Glomerular visceral epithelial cell (primary cell): ENCODE results near the gene IDH1.
"Not testable (repeated sequence)": the region's sequence is repeated elsewhere in the genome, so short reads cannot be mapped to it uniquely, and the experiment has no call there.

ENCODE experiments used
- DNase-seq: peaks from one replicate; pipeline ENCODE4 v3.0.0-alpha.2; 2016; ENCODE audit errors: extremely low spot score

Gene IDH1

DNA sequence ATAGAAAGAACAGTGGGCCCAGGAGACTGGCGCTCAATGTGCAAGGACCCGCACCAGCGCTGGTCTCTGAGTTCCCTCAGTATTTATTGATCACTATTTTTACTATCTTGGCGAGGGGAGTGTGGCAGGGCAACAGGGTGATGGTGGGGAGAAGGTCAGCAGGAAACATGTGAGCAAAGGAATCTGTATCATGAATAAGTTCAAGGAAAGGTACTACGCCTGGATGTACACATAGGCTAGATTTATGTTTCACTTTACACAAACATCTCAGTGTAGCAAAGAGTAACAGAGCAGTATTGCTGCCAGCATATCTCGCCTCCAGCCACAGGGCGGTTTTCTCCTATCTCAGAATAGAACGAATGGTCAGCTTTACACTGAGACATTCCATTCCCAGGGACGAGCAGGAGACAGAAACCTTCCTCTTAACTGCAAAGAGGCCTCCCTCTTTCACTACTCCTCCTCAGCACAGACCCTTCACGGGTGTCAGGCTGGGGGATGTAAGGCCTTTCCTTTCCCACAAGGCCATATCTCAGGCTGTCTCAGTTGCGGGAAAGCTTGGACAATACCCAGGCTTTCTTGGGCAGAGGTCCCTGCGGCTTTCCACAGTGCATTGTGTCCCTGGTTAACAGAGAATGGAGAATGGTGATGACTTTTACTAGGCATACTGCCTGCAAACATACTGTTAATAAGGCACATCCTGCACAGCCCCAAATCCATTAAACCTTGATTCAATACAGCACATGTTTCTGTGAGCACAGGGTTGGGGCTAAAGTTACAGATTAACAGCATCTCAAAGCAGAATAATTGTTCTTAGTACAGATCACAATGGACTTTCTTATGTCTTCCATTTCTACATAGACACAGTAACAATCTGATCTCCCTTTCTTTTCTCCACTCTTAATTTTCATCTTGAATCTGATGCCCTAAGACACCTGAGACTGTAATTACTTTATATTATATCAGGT, 2.3 kb upstream of the IDH1 start:
- not testable (repeated sequence) for DNase-seq

DNA sequence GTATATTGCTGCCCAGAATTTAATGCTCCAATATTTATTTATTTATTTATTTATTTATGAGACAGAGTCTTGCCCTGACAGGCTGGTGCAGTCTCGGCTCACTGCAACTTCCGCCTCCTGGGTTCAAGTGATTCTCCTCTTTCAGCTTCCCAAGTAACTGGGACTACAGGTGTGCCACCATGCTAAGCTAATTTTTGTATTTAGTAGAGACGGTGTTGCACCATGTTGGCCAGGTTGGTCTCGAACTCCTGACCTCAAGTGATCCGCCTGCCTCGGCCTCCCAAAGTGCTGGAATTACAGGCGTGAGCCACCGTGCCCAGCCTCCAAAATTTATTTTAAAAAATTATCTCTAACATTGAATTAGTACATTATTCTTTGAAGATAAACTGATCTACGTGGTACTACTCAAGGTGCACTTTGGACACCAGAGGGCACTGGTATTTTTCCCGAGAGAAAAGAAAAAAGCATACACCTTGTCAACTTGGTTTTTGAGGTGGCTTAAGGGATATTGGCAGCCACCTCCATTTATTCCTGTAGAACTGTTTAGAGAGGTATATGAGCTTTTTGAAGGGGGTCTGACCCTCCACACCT, 1.4 kb upstream of the IDH1 start:
- no peak for DNase-seq

DNA sequence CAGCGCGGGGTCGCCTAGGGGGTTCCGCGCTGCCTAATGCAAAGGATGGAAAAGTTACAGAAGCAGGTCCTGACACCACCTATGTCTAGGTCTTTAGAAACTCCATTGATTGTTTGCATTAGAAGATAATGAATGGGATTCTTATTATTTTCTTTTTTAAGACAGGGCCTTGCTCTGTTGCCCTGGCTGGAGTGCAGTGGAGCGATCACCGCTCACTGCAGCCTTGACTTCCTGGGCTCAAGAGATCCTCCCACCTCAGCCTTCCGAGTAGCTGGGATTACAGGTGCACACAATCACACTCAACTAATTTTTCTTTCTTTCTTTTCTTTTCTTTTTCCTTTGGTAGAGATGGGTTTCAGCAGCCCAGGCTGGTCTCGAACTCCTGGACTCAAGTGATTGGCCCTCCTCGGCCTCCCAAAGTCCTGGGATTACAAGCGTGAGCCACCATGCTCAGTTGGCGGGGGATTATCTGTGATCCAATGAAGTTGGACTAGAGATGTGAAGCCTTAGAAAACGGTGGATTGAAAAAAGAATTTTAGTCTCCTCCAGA, 761 bp upstream of the IDH1 start:
- DNase-seq, result no peak

DNA sequence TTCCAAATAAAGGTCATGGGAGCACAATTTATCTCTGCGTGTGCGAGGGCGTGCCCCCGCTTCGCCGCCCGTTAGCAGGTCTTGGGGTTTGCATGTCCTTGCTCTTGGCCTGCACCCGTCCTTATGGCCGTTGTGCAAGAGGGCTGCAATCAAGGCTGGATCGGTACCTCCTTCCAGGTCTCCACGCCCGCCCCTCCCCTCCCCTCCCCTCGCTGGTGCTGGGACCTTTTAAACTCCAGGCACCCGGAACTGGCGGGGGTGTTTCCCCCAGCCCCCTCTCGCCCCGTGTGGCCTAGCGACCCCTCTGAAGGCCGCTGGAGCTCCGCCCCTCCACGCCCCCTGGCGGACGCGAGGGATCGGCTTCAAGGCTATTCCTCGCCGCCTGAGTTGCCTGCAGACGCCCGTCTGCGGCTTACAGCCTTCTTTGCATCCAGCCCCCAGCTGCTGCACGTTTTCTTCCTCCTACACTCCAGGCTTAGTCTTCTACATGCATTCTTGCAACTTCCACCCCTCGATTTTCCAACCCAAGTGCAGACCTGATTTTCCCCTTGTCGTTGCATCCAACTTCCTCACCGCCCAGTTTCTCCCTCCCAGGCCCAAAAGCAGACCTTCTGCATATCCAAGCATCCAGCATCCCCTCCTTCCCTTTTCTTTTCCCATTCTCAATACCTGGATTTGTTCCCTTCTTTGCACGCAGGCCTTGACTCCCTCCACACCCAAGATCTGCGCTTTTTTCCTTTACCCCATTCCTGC, 577 bp downstream of the IDH1 start:
- peak; percentile 79 for DNase-seq

DNA sequence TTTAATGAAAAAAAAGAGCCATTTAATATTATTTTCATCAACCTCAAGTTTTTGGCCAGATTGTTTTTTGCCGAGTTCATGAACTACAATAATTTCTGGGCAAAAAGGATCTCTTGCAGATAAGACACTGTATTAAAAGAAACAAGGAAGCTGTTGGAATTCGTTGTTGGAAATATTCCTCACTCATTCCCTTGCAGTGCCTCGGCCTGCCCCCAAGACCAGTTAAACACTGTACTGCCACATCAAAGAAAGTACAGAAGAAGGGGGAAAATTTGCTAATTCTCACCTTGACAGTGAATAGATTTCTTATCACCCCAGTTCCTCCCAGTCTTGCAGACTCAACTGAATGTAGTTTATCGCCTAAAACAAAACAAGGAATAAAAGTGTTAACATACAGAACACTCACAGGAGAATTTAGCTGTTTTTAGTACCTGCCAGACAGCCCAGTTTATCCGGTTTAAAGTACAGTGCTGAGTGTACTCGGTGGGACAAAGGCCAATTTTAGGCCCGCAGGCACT, 1.2 kb downstream of the IDH1 start:
- no peak for DNase-seq

DNA sequence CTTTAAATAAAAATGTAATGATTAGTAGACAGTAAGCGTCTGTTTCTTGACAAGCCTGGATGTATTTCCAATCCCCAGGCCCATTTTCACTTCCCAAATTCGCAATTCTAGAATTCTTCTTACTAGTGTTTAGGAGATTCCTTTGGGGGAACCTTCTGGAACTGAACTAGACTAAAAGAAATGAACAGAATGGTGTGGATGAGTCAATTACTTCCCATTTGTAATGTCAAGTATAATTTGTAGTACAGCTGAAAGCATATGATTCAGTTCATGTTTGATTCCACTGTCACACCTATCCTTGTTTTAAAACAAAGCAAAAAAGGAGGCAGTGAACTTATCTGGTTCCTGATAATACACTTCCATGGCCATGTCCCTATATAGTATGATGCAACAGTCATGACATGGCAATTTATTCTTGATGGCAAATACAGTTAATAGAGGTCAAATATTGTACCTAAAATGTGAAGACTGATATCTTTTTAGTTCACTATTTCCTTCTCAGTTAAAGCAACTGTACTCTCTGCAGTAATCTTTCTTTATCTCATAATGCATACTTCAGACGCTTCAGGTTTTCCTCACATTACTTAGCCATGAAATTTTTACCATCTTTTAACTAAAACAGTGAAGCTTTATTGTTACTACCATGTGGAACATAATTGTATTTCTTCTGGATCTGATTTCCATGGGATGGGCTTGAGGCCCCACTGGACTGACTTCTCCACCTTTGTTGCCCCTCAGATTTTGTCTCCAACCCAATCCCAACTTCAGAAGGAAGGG, 2.0 kb downstream of the IDH1 start:
- no peak for DNase-seq

DNA sequence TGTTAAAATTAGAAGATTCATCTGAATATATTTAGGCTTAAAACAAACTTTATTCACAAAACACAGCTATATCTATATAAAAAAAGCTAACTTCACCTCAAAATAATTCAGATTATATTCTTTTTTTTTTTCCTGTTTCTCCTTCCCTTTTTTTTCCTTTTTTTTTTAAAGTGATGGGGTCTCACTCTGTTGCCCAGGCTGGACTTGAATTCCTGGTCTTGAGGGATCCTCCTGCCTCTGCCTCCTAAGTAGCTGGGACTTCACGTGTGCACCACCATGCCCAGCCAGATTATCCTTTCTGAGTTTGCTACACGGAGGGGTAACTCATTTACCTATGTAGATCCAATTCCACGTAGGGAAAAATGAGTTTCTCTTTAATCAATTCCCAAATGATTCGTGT, 3.8 kb downstream of the IDH1 start:
- DNase-seq, result no peak

DNA sequence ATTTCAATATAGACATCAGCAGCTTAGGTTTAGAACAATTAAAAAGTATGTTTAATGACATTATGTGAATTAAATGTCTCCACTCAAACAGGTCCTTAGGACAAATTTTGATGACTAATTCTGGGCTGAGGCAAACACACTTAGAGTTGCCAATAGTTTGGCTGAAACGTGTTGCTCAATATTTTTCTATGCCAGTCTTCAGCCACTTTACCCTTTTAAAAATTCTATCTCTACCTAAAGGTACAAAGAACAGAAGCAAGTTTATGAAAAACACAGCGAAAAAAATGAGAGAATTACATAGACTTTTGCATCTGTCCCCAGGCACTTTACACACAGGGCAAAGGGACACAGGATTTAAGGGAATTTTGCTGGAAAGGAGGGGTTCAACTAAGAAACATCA, 4.5 kb downstream of the IDH1 start:
- DNase-seq, result no peak

DNA sequence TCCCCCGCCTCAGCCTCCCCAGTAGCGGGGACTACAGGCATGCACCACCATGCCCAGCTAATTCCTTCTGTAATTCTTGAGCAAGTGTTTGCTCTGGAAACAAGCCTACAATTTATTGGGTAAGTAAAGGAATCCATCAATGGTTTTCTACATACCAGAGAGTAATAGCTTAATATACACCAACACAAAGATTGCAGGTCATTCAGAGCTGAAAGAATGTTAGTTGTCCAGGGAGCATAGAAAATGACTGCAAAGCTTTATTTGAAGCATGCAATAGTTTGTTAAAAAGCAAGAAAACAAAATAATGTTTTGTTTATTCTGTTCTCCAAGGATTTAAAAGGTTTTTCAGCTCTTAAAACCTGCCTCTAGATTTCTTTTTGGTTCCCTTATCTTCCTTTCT, 5.6 kb downstream of the IDH1 start:
- no peak for DNase-seq

DNA sequence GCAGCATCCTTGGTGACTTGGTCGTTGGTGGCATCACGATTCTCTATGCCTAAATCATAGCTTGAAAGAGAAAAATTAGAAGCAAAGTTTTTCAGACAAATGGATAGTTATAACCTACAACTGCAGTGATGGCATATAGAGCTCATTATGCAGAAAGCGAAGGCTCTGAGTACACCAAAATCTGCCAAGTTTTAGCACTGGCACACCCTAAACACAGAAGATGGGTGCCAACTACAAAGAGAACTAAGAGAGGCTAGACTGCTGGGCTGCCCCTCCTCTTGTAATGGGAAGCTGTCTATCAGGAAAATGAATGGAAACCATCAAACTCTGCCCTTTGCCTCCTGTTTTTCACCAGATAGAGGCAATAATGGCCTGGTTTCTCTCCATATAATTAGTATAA, 6.3 kb downstream of the IDH1 start:
- DNase-seq, result no peak

DNA sequence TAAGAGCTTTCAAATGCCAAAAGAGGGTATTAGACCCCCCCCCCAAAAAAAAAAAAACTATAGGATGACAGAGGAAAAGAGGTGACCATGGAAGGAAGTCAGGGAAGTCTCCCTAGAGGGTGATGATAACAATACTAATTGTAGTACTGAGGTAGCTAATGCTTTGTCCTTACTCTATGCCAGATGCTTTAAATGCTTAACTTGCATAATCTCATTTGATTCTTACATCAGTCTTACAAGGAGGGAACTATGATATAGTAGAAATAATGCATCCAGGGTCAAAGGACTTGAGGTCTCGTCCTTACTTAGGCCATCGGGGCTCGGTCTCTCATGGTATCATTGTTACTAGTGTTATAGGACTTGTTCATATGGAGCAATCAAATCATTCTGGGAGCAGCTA, 9.1 kb downstream of the IDH1 start:
- no peak for DNase-seq

DNA sequence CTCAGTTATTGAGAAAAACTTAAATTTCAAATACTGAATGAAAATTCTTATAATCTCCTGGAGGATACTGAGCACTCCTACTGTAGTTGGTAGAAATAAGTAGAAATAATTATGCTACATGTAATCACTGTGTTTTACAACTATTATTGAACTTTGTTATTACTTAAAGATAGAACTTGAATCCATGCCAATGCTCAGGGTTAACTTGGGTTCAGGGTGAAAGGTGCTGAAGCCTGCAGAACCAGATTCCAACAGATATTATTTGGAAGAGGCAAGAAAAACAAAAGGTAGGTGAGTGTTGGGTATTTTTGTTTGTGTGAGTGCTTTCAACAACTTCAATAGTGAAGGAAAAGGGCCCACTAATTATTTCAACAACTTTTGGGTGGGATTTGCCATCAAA, 10.4 kb downstream of the IDH1 start:
- DNase-seq, result no peak

DNA sequence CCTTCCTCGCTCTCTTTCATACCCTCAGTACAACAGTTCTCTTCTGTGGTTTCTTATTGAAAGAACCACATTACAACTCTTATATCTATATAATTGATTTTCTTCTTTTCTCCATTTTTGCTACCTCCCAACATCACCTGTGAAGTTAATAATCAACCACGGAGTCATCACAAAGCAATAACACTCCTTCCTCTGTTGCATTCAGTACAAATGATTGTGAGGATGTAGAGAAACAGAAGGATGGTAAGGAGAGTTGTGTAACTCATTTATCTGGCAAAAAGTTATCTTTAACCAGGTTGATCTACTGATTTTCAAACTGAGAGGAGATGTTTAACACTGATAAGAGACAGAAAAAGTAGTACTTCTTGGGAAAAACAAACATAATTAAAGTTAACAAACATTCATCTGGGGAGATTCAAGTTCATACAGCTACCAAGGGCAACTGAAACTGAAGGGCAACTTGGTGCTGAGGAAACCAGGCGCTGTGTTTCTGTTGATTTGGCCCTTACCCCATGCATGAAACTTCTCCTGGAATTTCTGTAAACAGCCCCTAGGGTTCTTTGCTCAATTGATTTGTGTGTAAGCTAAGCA, 14.2 kb downstream of the IDH1 start:
- no peak for DNase-seq

DNA sequence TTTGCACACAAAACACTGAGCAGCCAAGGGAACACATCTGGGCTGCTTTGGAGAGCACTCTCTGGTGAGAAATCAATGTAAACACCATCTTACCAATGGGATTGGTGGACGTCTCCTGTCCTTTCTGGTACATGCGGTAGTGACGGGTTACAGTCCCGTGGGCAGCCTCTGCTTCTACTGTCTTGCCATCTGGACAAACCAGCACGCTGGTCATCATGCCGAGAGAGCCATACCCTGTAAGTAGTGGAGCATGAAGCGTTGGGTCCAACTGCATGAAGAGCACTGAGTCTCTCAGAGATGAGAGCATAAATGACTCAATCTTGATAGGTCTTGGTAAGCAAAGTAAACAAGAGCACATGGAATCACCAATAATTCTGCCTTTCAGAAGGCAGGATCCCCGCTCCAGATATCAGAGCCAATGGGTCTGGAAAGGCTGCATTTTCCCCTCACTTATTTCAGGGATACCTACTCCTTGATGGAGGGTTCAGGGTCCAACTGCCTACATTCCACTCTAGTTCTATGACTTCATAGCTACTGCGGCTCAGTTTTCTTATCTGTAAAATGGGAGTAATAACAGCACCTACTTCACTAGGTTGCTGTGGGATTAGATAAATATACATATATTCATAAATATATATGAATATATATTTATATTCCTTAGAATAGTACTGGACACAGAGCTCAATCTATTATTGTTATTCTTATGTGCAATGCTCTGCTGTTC, 14.9 kb downstream of the IDH1 start:
- DNase-seq, result no peak

DNA sequence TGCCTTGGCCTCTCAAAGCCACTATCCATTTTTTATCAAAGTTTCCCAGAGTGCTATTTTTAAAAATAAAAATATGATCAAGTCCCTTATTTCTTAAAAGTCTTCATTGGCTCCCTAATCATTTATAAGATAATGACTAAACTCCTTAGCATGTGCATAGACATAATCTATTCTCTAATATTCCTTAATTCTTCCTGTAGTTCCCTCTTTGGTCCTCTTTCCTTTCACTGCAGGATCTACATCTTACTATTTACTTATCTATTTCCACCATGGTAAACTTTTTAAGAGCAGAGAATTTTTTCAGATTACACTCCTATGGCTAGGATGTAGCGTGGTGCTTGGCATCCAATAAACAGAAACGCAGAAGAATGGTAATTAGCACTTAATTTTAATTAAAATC, 19.0 kb downstream of the IDH1 start:
- no peak for DNase-seq

DNA sequence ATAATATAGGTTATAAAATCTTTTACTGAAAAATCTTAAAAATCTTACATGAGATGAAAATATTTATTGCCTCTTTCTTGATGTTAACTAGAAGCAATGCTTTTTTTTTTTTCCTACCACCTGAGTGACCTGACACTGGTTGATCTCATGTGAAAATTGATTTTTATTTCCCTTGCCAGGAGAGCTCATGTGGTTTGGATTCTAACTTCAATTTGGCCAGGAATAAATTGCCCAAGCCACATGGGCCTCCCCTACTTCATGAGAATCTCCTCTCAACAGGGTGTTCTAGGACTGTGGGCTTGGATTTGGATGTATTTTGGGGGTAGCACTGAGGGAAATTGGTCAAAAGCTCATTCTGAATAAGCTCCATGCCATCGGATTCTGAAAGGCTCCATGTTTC, 20.1 kb downstream of the IDH1 start:
- DNase-seq, result no peak

DNA sequence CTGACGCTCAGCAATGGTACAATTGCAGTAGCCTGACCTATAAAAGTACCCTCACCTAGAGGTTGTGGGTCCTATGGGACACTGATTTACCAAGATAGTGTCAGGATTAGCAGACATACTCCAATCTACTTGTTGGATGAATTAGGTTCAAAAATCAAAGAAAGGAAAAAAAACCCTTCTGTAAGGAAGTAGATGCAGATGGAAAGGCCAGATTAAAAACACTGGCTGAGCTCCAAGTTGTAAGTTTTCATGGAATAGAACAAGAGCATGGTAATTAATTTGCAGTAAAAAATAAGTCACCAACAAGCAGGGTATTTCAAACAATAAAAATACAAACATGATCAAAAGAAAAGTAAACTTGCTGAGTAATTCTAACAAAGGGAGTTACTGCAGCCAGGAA, 26.4 kb downstream of the IDH1 start:
- DNase-seq, result no peak

DNA sequence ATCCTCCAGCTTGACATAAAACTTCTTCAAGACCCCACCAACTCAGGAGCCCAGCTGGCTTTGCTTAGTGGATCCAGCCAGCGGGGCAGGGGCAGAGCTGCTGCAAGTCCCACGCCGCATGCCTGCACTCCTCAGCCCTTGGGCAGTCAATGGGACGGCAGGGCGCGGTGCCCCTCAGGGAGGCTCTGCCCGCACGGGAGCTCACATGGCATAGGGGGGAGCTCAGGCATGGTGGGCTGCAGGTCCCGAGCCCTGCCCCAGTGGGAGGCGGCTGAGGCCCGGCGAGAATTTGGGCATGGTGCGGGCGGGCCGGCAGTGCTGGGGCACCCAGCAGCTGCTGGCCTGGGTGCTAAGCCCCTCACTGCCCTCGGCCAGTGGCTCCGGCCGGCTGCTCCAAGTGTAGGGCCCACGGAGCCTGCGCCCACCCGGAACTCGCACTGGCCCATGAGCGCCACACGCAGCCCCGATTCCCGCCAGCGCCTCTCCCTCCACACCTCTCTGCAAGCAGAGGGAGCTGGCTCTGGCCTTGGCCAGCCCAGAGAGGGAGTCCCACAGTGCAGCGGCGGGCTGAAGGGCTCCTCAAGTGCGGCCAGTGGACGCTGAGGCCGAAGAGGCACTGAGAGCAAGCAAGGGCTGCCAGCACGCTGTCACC, 27.2 kb downstream of the IDH1 start:
- no peak for DNase-seq

DNA sequence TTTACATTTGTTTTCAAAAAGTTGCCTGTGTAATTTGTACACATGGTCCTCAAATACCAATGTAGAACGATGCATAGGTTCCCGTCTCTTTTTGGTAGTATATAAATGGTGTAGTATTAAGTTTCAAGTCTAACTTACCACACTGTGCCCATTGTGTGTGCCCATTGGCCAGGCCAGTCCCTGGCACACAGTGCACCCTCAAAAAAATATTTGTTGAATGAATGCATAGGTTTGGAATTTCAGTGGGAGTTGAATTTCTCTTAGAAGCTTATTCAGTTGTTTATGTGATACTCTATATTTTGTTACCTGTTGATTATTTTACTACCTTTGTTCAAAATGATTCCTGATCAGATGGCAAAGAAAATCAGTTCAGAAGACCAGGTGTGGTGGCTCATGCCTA, 30.1 kb downstream of the IDH1 start:
- DNase-seq, result no peak

DNA sequence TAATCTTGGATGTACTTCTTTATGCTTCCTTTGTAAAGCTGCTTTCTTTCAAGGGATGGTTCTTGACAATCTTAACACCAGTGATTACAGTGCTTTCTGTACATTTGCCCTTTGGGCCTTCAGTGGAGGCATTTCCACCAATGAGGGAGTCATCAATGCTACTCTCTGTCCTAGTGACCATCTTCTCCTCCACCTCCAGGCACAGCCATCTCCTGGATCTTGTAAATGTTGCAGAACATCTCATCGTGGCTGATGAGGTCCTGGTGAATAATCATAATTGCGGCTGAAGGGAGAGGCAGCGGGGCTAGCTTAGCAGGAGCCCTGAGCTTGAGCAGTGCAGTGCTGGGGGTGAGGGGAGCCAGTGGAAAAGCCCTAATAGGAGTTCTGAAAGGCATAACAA, 32.5 kb downstream of the IDH1 start:
- peak; percentile 51 for DNase-seq
